T-helper 2 cell treated with Interferon-gamma antibody and Interleukin-4, amounts not matched to agents 5 μg/mL and 100 μg/mL, for 36 hours (primary cell): Measurements from ENCODE around the gene C19orf44.
"Not testable (repeated sequence)": the region's sequence is repeated elsewhere in the genome, so short reads cannot be mapped to it uniquely, and the experiment has no call there.

Experiments
- DNase-seq: peaks from one replicate; pipeline ENCODE4 v3.0.0; 2021; ENCODE audit warnings: low spot score
- H3K27ac Mint-ChIP-seq: one replicate; pipeline ENCODE4 v1.8.0; 2021; ENCODE audit warnings: mild to moderate bottlenecking, mixed read lengths
- H3K27me3 Mint-ChIP-seq: one replicate; pipeline ENCODE4 v1.8.0; 2021; ENCODE audit warnings: low read depth, mixed read lengths
- H3K36me3 Mint-ChIP-seq: one replicate; pipeline ENCODE4 v1.8.0; 2021; ENCODE audit warnings: low read depth, mixed read lengths
- H3K4me1 Mint-ChIP-seq: one replicate; pipeline ENCODE4 v1.8.0; 2021; ENCODE audit warnings: low read depth, mixed read lengths
- H3K4me3 Mint-ChIP-seq: one replicate; pipeline ENCODE4 v1.8.0; 2022; ENCODE audit warnings: mild to moderate bottlenecking, moderate library complexity, mixed read lengths
- H3K9me3 Mint-ChIP-seq: one replicate; pipeline ENCODE4 v1.8.0; 2021; ENCODE audit warnings: mixed read lengths

Gene C19orf44

GRCh38 chr19:16495982-16496612 is at the start of gene C19orf44, which contains the start of gene CALR3:
TSS of gene C19orf44 (plus strand) at chr19:16496394. CDS start at chr19:16500793, 4,399 bp downstream.
TSS of gene CALR3 (minus strand) at chr19:16496167. CDS start at chr19:16496129, 38 bp downstream.
- H3K36me3 Mint-ChIP-seq, result peaks cover 6% of the 10 kb centered on the region
- H3K27ac Mint-ChIP-seq, result peak within 1 kb of the TSS; percentile 84
- peak; percentile 99 for DNase-seq
- H3K4me3 Mint-ChIP-seq, result peak within 1 kb of the TSS; percentile 98
- peaks cover 11% of the 10 kb centered on the region for H3K4me1 Mint-ChIP-seq
- no peaks in the 10 kb centered on the region for H3K27me3 Mint-ChIP-seq
- no peaks in the 10 kb centered on the region for H3K9me3 Mint-ChIP-seq

- H3K4me3 Mint-ChIP-seq, result peak overlapping the region; percentile 53
- peaks cover 40% of the 10 kb centered on the region for H3K4me1 Mint-ChIP-seq
- peaks cover 12% of the 10 kb centered on the region for H3K36me3 Mint-ChIP-seq
- no peak for DNase-seq
- H3K27ac Mint-ChIP-seq, result peak overlapping the region; percentile 89
- H3K27me3 Mint-ChIP-seq, result no peaks in the 10 kb centered on the region
- peaks cover 7% of the 10 kb centered on the region for H3K9me3 Mint-ChIP-seq
These were observed 49.3 kb upstream of the C19orf44 start for GRCh38 chr19:16446724-16447368.

- peak overlapping the region; percentile 86 for H3K27ac Mint-ChIP-seq
- peak overlapping the region; percentile 37 for H3K4me3 Mint-ChIP-seq
- not testable (repeated sequence) for H3K9me3 Mint-ChIP-seq, DNase-seq, H3K27me3 Mint-ChIP-seq
- H3K4me1 Mint-ChIP-seq, result peaks cover 40% of the 10 kb centered on the region
- H3K36me3 Mint-ChIP-seq, result peaks cover 12% of the 10 kb centered on the region
These were observed 47.3 kb upstream of the C19orf44 start for GRCh38 chr19:16448872-16449271.

GRCh38 chr19:16449330-16449961 is 46.7 kb upstream of the C19orf44 start:
- Mint-ChIP-seq H3K36me3 (peaks cover 12% of the 10 kb centered on the region), H3K4me3 (peak overlapping the region; percentile 37), H3K27me3 (no peaks in the 10 kb centered on the region), H3K9me3 (peaks cover 7% of the 10 kb centered on the region), H3K27ac (peak overlapping the region; percentile 86), H3K4me1 (peaks cover 38% of the 10 kb centered on the region)
- DNase-seq, result peak; percentile 46

GRCh38 chr19:16452325-16452724 is 43.9 kb upstream of the C19orf44 start:
- Mint-ChIP-seq H3K36me3 (peaks cover 10% of the 10 kb centered on the region), H3K27ac (no peak overlapping the region), H3K9me3 (peaks cover 7% of the 10 kb centered on the region), H3K4me3 (no peak overlapping the region), H3K27me3 (no peaks in the 10 kb centered on the region), H3K4me1 (peaks cover 32% of the 10 kb centered on the region)
- DNase-seq, result no peak

- H3K36me3 Mint-ChIP-seq, result peaks cover 4% of the 10 kb centered on the region
- no peaks in the 10 kb centered on the region for H3K27me3 Mint-ChIP-seq
- H3K4me3 Mint-ChIP-seq, result no peak overlapping the region
- no peak for DNase-seq
- peaks cover 28% of the 10 kb centered on the region for H3K4me1 Mint-ChIP-seq
- peak overlapping the region; percentile 23 for H3K27ac Mint-ChIP-seq
- peaks cover 4% of the 10 kb centered on the region for H3K9me3 Mint-ChIP-seq
These were observed 41.8 kb upstream of the C19orf44 start for GRCh38 chr19:16454351-16454918.

- no peaks in the 10 kb centered on the region for H3K27me3 Mint-ChIP-seq
- no peak overlapping the region for H3K27ac Mint-ChIP-seq
- peaks cover 24% of the 10 kb centered on the region for H3K4me1 Mint-ChIP-seq
These were observed 40.7 kb upstream of the C19orf44 start for GRCh38 chr19:16455489-16455888.

GRCh38 chr19:16456652-16457194 is 39.5 kb upstream of the C19orf44 start:
- H3K4me1 Mint-ChIP-seq, result peaks cover 21% of the 10 kb centered on the region

More at GRCh38 chr19:16455489-16455888, 40.7 kb upstream of the C19orf44 start:
- DNase-seq, result no peak
- Mint-ChIP-seq H3K4me3 (no peak overlapping the region), H3K36me3 (no peaks in the 10 kb centered on the region), H3K9me3 (no peaks in the 10 kb centered on the region)

GRCh38 chr19:16457195-16457953 is 38.8 kb upstream of the C19orf44 start:
- Mint-ChIP-seq H3K27me3 (no peaks in the 10 kb centered on the region), H3K4me1 (peaks cover 21% of the 10 kb centered on the region), H3K4me3 (no peak overlapping the region), H3K36me3 (no peaks in the 10 kb centered on the region), H3K27ac (peak overlapping the region; percentile 28), H3K9me3 (no peaks in the 10 kb centered on the region)
- no peak for DNase-seq

More at GRCh38 chr19:16456652-16457194, 39.5 kb upstream of the C19orf44 start:
- DNase-seq, result no peak
- no peaks in the 10 kb centered on the region for H3K36me3 Mint-ChIP-seq
- H3K27me3 Mint-ChIP-seq, result no peaks in the 10 kb centered on the region
- peak overlapping the region; percentile 28 for H3K27ac Mint-ChIP-seq
- H3K9me3 Mint-ChIP-seq, result no peaks in the 10 kb centered on the region
- no peak overlapping the region for H3K4me3 Mint-ChIP-seq

- H3K4me1 Mint-ChIP-seq, result peaks cover 21% of the 10 kb centered on the region
These were observed 38.3 kb upstream of the C19orf44 start for GRCh38 chr19:16457954-16458331.

GRCh38 chr19:16458391-16459341 is 37.5 kb upstream of the C19orf44 start:
- Mint-ChIP-seq H3K27ac (peak overlapping the region; percentile 2), H3K36me3 (no peaks in the 10 kb centered on the region), H3K9me3 (no peaks in the 10 kb centered on the region), H3K27me3 (no peaks in the 10 kb centered on the region), H3K4me3 (no peak overlapping the region), H3K4me1 (peaks cover 23% of the 10 kb centered on the region)
- no peak for DNase-seq

More at GRCh38 chr19:16457954-16458331, 38.3 kb upstream of the C19orf44 start:
- Mint-ChIP-seq H3K4me3 (no peak overlapping the region), H3K27me3 (no peaks in the 10 kb centered on the region), H3K27ac (no peak overlapping the region), H3K36me3 (no peaks in the 10 kb centered on the region), H3K9me3 (no peaks in the 10 kb centered on the region)
- DNase-seq, result no peak

GRCh38 chr19:16459680-16460079 is 36.5 kb upstream of the C19orf44 start:
- DNase-seq, result no peak
- no peak overlapping the region for H3K27ac Mint-ChIP-seq
- no peak overlapping the region for H3K4me3 Mint-ChIP-seq
- no peaks in the 10 kb centered on the region for H3K36me3 Mint-ChIP-seq
- H3K4me1 Mint-ChIP-seq, result peaks cover 23% of the 10 kb centered on the region
- no peaks in the 10 kb centered on the region for H3K9me3 Mint-ChIP-seq
- H3K27me3 Mint-ChIP-seq, result no peaks in the 10 kb centered on the region
